ENCODE measurements around the gene KIF4A. TPM values are rescaled to one million over a fixed set of nuclear protein-coding genes. Genes with fewer than 3 reads are reported as not detected.
A peak's percentile ranks its signal among the peaks of the same experiment; 100 is the strongest.
"Not testable (repeated sequence)": the region's sequence is repeated elsewhere in the genome, so short reads cannot be mapped to it uniquely, and the experiment has no call there.

KIF4A gene
- total and polyA plus RNA-seq, 7 experiments from 2014 or later = 0.20 to 26.5 (median 0.21) TPM; not detected in 3

DNA sequence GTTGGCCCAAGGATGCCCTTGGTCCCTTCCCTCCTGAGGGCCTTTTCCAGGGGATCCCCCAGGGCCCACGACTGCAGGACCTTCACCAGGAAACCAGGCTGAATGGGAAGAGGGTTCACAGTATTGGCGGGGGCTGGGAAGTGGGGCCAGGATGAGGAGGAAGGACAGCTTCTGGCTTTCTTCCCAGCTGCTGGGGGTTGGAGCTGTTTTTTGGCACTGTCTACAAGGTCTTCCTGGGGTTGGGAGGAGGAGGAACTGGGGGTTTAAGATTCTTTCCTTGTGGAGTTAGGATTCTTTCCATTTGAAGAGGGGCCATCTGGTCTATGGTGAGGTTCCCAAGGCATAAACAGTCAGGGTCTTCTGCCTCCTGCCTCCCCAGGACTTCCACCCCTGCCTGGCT, 64.8 kb downstream of the KIF4A start:
- peaks cover 0 to 16% (median 0%) of the 10 kb centered on the region in 5 donors for H3K36me3 Mint-ChIP-seq
- intact Hi-C loops (cut with micrococcal nuclease) = no loop called here
- DNase-seq (no peak), ATAC-seq (no peak)
- Histone ChIP-seq H3K36me3 (ENCODE audit: control insufficient read depth in 2 of 3, insufficient read depth in 3 of 3, low read length in 3 of 3) (no peaks in the 10 kb centered on the region), H3K9me3 (ENCODE audit: control insufficient read depth in 2 of 3, low read length in 3 of 3) (no peaks in the 10 kb centered on the region), H3K4me1 (ENCODE audit: control insufficient read depth in 2 of 2, insufficient read depth in 2 of 2, low read length in 2 of 2) (no peaks in the 10 kb centered on the region), H3K4me3 (ENCODE audit: low read length) (no peak overlapping the region), H3K27ac (ENCODE audit: low read depth, low read length) (no peak overlapping the region), H3K27me3 (ENCODE audit: control insufficient read depth in 2 of 2, insufficient read depth in 2 of 2, low read length in 2 of 2) (no peaks in the 10 kb centered on the region)
- no peak overlapping the region for H3K27ac Mint-ChIP-seq
- H3K9me3 Mint-ChIP-seq = peaks cover 0 to 11% (median 4%) of the 10 kb centered on the region in 11 donors
- no peaks in the 10 kb centered on the region for H3K27me3 Mint-ChIP-seq
- no peak overlapping the region for H3K4me3 Mint-ChIP-seq
- ChIA-PET CTCF (no interaction called here), POLR2A (no interaction called here)
- no peaks in the 10 kb centered on the region for H3K4me1 Mint-ChIP-seq

DNA sequence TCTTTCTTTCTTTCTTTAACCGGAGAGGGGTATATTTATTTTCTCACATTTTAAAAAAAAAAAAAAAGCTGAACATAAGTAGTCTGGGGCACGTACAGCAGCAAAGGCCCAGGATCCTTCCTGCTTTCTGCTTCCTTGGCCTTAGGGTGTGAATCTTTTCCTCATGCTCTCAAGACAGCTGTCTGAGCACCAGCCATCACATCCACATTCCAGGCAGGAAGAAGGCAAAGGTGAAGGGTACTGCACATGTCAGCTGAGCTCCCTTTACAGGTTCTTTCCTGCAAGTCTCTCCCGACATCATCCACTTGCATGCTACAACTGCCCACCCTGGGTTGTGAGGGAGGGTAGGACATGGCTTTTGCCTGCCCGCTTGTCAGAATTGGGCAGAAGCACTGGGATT, 69.6 kb downstream of the KIF4A start:
- no peak overlapping the region for H3K27ac Mint-ChIP-seq
- ChIA-PET CTCF (no interaction called here), POLR2A (no interaction called here)
- no peaks in the 10 kb centered on the region for H3K4me1 Mint-ChIP-seq
- no peaks in the 10 kb centered on the region for H3K9me3 Mint-ChIP-seq
- Histone ChIP-seq H3K4me1 (ENCODE audit: control insufficient read depth in 2 of 2, insufficient read depth in 2 of 2, low read length in 2 of 2) (no peaks in the 10 kb centered on the region), H3K4me3 (ENCODE audit: low read length) (no peak overlapping the region), H3K27ac (ENCODE audit: low read depth, low read length) (no peak overlapping the region), H3K9me3 (ENCODE audit: control insufficient read depth in 2 of 3, low read length in 3 of 3) (no peaks in the 10 kb centered on the region), H3K36me3 (ENCODE audit: control insufficient read depth in 2 of 3, insufficient read depth in 3 of 3, low read length in 3 of 3) (no peaks in the 10 kb centered on the region), H3K27me3 (ENCODE audit: control insufficient read depth in 2 of 2, insufficient read depth in 2 of 2, low read length in 2 of 2) (no peaks in the 10 kb centered on the region)
- no peak for DNase-seq
- ATAC-seq = no peak
- intact Hi-C loops (cut with micrococcal nuclease) = no loop called here
- no peaks in the 10 kb centered on the region for H3K27me3 Mint-ChIP-seq
- peaks cover 0 to 11% (median 0%) of the 10 kb centered on the region in 5 donors for H3K36me3 Mint-ChIP-seq
- H3K4me3 Mint-ChIP-seq = no peak overlapping the region

DNA sequence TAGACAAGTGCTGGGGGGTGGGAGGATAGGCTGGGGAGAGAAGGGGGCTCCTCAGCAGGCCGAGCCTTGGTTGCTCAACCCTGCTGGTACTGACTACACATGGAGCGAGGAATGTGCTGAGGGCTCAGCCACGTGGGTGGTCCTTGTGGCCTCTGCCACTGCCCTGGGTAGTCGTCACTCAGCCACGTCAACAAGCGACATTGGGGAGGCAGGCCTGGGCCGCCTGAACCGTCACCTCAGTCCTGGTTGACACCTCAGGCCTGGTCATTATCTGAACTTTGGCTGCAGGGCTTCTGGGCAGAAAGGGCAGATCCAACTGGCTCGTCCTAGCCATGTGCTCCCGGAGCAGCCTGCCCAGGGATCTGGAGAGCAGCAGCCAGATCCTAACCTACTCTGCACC, 70.5 kb downstream of the KIF4A start:
- peaks cover 0 to 18% (median 0%) of the 10 kb centered on the region in 5 donors for H3K36me3 Mint-ChIP-seq
- Histone ChIP-seq H3K9me3 (ENCODE audit: control insufficient read depth in 2 of 3, low read length in 3 of 3) (no peaks in the 10 kb centered on the region), H3K4me3 (ENCODE audit: low read length) (no peak overlapping the region), H3K27ac (ENCODE audit: low read depth, low read length) (no peak overlapping the region), H3K27me3 (ENCODE audit: control insufficient read depth in 2 of 2, insufficient read depth in 2 of 2, low read length in 2 of 2) (no peaks in the 10 kb centered on the region), H3K4me1 (ENCODE audit: control insufficient read depth in 2 of 2, insufficient read depth in 2 of 2, low read length in 2 of 2) (no peaks in the 10 kb centered on the region), H3K36me3 (ENCODE audit: control insufficient read depth in 2 of 3, insufficient read depth in 3 of 3, low read length in 3 of 3) (no peaks in the 10 kb centered on the region)
- H3K4me3 Mint-ChIP-seq = no peak overlapping the region
- intact Hi-C loops (cut with micrococcal nuclease) = no loop called here
- DNase-seq (no peak), ATAC-seq (no peak)
- no peaks in the 10 kb centered on the region for H3K4me1 Mint-ChIP-seq
- H3K27me3 Mint-ChIP-seq = no peaks in the 10 kb centered on the region
- H3K9me3 Mint-ChIP-seq = no peaks in the 10 kb centered on the region
- POLR2A ChIA-PET = no interaction called here
- no peak overlapping the region for H3K27ac Mint-ChIP-seq
- CTCF ChIA-PET = no interaction called here

DNA sequence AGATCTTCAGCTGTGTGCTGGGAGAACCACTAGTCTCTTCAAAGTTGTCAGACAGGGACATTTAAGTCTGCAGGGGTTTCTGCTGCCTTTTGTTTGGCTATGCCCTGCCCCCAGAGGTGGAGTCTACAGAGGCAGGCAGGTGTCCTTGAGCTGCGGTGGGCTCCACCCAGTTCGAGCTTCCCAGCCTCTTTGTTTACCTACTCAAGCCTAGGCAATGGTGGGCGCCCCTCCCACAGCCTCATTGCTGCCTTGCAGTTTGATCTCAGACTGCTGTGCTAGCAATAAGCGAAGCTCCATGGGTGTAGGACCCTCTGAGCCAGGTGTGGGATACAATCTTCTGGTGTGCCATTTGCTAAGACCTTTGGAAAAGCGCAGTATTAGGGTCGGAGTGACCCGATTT, 78.8 kb downstream of the KIF4A start:
- H3K9me3 ChIP-seq (ENCODE audit: control insufficient read depth in 2 of 3, low read length in 3 of 3); H3K9me3 Mint-ChIP-seq; H3K4me1 Mint-ChIP-seq; H3K27me3 Mint-ChIP-seq; CTCF ChIA-PET; H3K4me3 Mint-ChIP-seq; H3K27ac Mint-ChIP-seq; POLR2A ChIA-PET; H3K4me1 ChIP-seq (ENCODE audit: control insufficient read depth in 2 of 2, insufficient read depth in 2 of 2, low read length in 2 of 2); H3K27me3 ChIP-seq (ENCODE audit: control insufficient read depth in 2 of 2, insufficient read depth in 2 of 2, low read length in 2 of 2); ATAC-seq; H3K27ac ChIP-seq (ENCODE audit: low read depth, low read length); intact Hi-C loops (cut with micrococcal nuclease); H3K36me3 ChIP-seq (ENCODE audit: control insufficient read depth in 2 of 3, insufficient read depth in 3 of 3, low read length in 3 of 3); DNase-seq; H3K4me3 ChIP-seq (ENCODE audit: low read length): not testable (repeated sequence)
- peaks cover 0 to 36% (median 0%) of the 10 kb centered on the region in 5 donors for H3K36me3 Mint-ChIP-seq

DNA sequence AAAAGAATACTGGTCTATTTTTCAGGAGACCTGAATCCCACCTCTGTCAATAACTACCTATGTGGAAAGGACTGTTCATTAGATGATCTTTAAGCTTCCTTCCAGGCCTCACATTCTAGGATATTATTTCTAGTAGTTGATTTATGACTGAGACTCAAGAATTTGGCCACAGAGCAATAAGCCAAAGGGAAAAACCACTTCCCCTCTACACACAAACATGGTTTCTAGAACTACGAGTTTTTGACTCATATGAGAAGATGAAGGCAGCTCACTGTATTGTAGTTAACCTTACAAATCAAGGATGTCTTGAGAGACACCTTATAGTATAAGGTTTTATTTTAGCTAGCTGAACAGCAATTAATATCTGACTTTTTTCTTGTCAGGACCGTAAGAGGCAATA, 96.3 kb downstream of the KIF4A start:
- intact Hi-C loops (cut with micrococcal nuclease) = no loop called here
- ChIA-PET POLR2A (interaction anchor here (0.6 kb wide), 1 partner anchor 36 kb away, joined by 3 read pairs; no protein-coding TSS in a partner anchor), CTCF (no interaction called here)
- H3K4me1 ChIP-seq (ENCODE audit: control insufficient read depth in 2 of 2, insufficient read depth in 2 of 2, low read length in 2 of 2) = no peaks in the 10 kb centered on the region
- H3K36me3 Mint-ChIP-seq = peaks cover 0 to 40% (median 0%) of the 10 kb centered on the region in 5 donors
- no peaks in the 10 kb centered on the region for H3K27me3 ChIP-seq (ENCODE audit: control insufficient read depth in 2 of 2, insufficient read depth in 2 of 2, low read length in 2 of 2)
- no peak overlapping the region for H3K27ac ChIP-seq (ENCODE audit: low read depth, low read length)
- DNase-seq (no peak), ATAC-seq (no peak)
- no peaks in the 10 kb centered on the region for H3K36me3 ChIP-seq (ENCODE audit: control insufficient read depth in 2 of 3, insufficient read depth in 3 of 3, low read length in 3 of 3)
- H3K9me3 Mint-ChIP-seq = no peaks in the 10 kb centered on the region
- H3K9me3 ChIP-seq (ENCODE audit: control insufficient read depth in 2 of 3, low read length in 3 of 3) = no peaks in the 10 kb centered on the region
- H3K4me3 ChIP-seq (ENCODE audit: low read length) = no peak overlapping the region
- H3K27me3 Mint-ChIP-seq = no peaks in the 10 kb centered on the region
- peak overlapping the region in 1 of 9 donors; percentile 38 for H3K27ac Mint-ChIP-seq
- peaks cover 0 to 10% (median 0%) of the 10 kb centered on the region in 7 donors for H3K4me1 Mint-ChIP-seq
- H3K4me3 Mint-ChIP-seq = peak overlapping the region in 1 of 10 donors; percentile 14

DNA sequence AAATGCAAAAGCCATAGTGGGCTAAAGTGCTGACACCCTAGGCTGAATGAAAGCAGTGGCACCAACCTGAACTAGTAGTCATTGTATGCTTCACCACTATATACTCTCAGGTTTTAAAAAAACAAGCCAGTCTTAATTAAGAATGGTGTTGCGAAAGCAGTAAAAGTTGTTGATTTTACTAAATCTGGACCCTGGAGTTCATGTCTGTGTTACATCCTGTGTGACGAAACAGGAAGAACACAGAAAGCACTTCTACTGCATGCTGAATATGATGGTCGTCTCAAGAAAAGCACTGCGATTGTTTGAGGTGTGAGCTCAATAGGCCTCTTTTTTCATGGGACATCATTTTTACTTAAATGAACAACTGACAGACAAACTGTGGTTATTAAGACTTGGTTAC, 109.0 kb downstream of the KIF4A start:
- no peaks in the 10 kb centered on the region for H3K4me1 ChIP-seq (ENCODE audit: control insufficient read depth in 2 of 2, insufficient read depth in 2 of 2, low read length in 2 of 2)
- H3K36me3 ChIP-seq (ENCODE audit: control insufficient read depth in 2 of 3, insufficient read depth in 3 of 3, low read length in 3 of 3) = no peaks in the 10 kb centered on the region
- no peak overlapping the region for H3K4me3 ChIP-seq (ENCODE audit: low read length)
- peak overlapping the region; percentile 86 to 98 (median 92) for H3K27ac Mint-ChIP-seq
- CTCF ChIA-PET = interaction anchor here (1.1 kb wide), 1 partner anchor 35 kb away, joined by 3 read pairs; no protein-coding TSS in a partner anchor
- H3K27ac ChIP-seq (ENCODE audit: low read depth, low read length) = peak overlapping the region; percentile 39
- H3K27me3 ChIP-seq (ENCODE audit: control insufficient read depth in 2 of 2, insufficient read depth in 2 of 2, low read length in 2 of 2) = no peaks in the 10 kb centered on the region
- no peaks in the 10 kb centered on the region for H3K9me3 ChIP-seq (ENCODE audit: control insufficient read depth in 2 of 3, low read length in 3 of 3)
- peaks cover 0 to 14% (median 12%) of the 10 kb centered on the region in 7 donors for H3K4me1 Mint-ChIP-seq
- peaks cover 0 to 15% (median 0%) of the 10 kb centered on the region in 5 donors for H3K36me3 Mint-ChIP-seq
- intact Hi-C loops (cut with micrococcal nuclease) = loop anchor here in 1 of 2 donors (2.0 kb wide), 1 partner anchor 36 kb away; no protein-coding TSS in a partner anchor
- peak; percentile 95 for ATAC-seq
- POLR2A ChIA-PET = interaction anchor here (1.2 kb wide), 1 partner anchor 109 kb away, joined by 6 read pairs; the partner anchor contains the start of genes KIF4A and PDZD11
- H3K27me3 Mint-ChIP-seq = no peaks in the 10 kb centered on the region
- peak in 7 of 9 donors; percentile 33 to 69 (median 63) for DNase-seq
- no peaks in the 10 kb centered on the region for H3K9me3 Mint-ChIP-seq
- peak overlapping the region in 8 of 10 donors; percentile 42 to 74 (median 59) for H3K4me3 Mint-ChIP-seq

DNA sequence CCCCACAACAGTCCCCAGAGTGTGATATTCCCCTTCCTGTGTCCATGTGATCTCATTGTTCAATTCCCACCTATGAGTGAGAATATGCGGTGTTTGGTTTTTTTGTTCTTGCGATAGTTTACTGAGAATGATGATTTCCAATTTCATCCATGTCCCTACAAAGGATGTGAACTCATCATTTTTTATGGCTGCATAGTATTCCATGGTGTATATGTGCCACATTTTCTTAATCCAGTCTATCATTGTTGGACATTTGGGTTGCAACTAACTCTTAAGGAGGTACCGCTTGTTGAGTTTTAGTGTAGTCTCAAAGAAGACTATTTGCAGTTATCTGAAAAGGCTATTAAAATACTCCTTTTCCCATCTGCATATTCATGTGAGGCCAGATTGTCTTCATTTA, 110.3 kb downstream of the KIF4A start:
- H3K27ac ChIP-seq (ENCODE audit: low read depth, low read length); H3K4me1 ChIP-seq (ENCODE audit: control insufficient read depth in 2 of 2, insufficient read depth in 2 of 2, low read length in 2 of 2); DNase-seq; intact Hi-C loops (cut with micrococcal nuclease); ATAC-seq; H3K9me3 Mint-ChIP-seq; H3K27me3 ChIP-seq (ENCODE audit: control insufficient read depth in 2 of 2, insufficient read depth in 2 of 2, low read length in 2 of 2); CTCF ChIA-PET; H3K27me3 Mint-ChIP-seq; H3K9me3 ChIP-seq (ENCODE audit: control insufficient read depth in 2 of 3, low read length in 3 of 3); H3K4me3 Mint-ChIP-seq; H3K4me3 ChIP-seq (ENCODE audit: low read length); POLR2A ChIA-PET; H3K36me3 ChIP-seq (ENCODE audit: control insufficient read depth in 2 of 3, insufficient read depth in 3 of 3, low read length in 3 of 3): not testable (repeated sequence)
- Mint-ChIP-seq H3K4me1 (peaks cover 0 to 14% (median 12%) of the 10 kb centered on the region in 7 donors), H3K27ac (peak overlapping the region in 2 of 9 donors; percentile 16 to 37), H3K36me3 (peaks cover 0 to 14% (median 0%) of the 10 kb centered on the region in 5 donors)

Measured in naive thymus-derived CD4-positive, alpha-beta T cell (primary cell).